Measurements from ENCODE around the gene FBXO24.

Gene FBXO24

DNA sequence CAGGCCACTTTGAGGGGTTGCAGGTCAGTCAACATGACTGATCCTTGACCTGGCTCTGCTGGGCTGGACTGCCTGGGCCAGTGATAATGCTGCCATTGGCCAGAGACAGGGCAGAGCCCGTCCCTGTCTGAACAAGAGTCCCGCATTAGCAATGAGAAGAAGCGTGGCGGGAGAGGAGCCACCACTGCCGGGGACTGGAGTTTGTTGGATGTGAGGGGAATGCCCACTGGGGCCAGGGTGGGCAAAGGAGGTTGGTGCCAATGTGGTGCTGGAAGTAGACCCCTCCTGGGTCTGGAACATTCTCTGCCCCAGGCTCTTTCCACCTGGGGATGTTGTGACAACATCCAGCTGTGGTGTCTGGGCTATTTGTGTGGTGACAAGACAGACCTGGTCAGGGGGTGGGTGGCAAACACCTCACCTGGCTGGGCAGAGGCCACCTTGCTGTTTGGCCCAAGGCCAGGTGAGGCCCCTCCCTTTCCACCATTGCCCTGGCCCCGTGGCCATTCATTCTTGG lies 20.1 kb upstream of the FBXO24 start:
- H3K4me3 ChIP-seq (ENCODE audit: control insufficient read depth, low read depth, low read length), result no peak overlapping the region
- TF ChIP-seq, protein P1, sequence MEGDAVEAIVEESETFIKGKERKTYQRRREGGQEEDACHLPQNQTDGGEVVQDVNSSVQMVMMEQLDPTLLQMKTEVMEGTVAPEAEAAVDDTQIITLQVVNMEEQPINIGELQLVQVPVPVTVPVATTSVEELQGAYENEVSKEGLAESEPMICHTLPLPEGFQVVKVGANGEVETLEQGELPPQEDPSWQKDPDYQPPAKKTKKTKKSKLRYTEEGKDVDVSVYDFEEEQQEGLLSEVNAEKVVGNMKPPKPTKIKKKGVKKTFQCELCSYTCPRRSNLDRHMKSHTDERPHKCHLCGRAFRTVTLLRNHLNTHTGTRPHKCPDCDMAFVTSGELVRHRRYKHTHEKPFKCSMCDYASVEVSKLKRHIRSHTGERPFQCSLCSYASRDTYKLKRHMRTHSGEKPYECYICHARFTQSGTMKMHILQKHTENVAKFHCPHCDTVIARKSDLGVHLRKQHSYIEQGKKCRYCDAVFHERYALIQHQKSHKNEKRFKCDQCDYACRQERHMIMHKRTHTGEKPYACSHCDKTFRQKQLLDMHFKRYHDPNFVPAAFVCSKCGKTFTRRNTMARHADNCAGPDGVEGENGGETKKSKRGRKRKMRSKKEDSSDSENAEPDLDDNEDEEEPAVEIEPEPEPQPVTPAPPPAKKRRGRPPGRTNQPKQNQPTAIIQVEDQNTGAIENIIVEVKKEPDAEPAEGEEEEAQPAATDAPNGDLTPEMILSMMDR (conservative IDR thresholded peaks at IDR 0.05; ENCODE audit: control insufficient read depth, insufficient read depth, low read depth, low read length), result no peak
- DNase-seq (ENCODE audit: low read depth), result no peak

DNA sequence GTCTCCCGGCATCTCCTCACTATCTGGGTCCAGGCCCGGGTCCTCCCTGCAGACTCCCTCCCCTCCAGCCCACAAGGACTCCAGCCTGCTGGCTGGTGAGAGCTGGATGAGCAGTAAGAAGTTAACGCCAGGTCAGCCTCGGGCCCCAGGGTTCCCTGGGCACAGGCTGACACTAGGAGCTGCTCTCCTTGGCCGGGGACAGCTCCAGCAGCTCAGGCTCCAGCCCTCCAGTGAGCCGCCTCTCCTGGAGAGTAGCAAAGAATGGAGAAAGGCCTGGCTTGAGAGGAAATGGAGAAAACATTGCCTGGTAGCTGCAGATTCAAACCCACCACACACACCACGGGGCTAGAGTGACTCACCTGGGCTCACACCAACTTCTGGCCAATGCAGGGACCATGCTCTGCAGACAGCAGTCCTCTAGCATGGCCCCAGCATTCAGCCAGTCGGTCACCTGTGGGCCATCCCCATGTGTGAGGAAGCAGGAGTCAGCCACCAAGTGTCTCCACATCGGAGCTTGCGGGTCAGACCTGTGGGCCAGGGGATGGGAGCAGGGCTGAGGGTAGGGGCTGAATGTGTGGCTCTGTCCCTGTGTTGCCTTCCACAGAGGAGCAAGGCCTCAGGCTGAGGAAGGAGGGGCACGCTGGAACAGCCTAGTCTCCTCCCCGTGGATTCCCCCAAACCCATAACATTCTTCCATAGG lies 18.9 kb upstream of the FBXO24 start:
- TF ChIP-seq, protein P1 (conservative IDR thresholded peaks at IDR 0.05; ENCODE audit: control insufficient read depth, insufficient read depth, low read depth, low read length), result no peak
- DNase-seq (ENCODE audit: low read depth), result peak; percentile 31
- H3K4me3 ChIP-seq (ENCODE audit: control insufficient read depth, low read depth, low read length), result no peak overlapping the region

DNA sequence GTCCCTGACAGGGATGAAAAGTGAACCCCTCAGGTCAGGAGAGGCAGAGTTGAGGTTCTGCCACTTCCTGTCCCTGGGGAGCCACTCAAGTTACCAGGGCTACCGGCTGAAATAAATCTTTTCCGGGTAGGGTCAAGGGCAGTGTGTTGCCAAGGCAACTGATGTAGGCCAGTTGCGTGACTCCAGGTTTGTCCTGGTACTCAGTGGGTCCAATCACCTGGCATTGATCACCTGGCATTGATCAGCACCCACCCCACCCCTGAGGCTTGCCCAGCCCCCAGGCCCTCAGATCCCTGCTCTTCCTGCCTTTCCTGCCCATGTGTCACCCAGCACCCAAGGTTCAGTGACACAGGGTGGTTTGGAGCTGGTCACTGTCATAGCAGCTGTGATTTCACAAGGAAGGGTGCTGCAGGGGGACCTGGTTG lies 18.4 kb upstream of the FBXO24 start:
- TF ChIP-seq, protein P1 (conservative IDR thresholded peaks at IDR 0.05; ENCODE audit: control insufficient read depth, insufficient read depth, low read depth, low read length), result no peak
- no peak overlapping the region for H3K4me3 ChIP-seq (ENCODE audit: control insufficient read depth, low read depth, low read length)
- DNase-seq (ENCODE audit: low read depth), result no peak

- DNase-seq (ENCODE audit: low read depth), result no peak
- TF ChIP-seq, protein P1 (conservative IDR thresholded peaks at IDR 0.05; ENCODE audit: control insufficient read depth, insufficient read depth, low read depth, low read length), result no peak
- H3K4me3 ChIP-seq (ENCODE audit: control insufficient read depth, low read depth, low read length), result no peak overlapping the region
These were observed 17.8 kb upstream of the FBXO24 start for GRCh38 chr7:100568176-100568895.

DNA sequence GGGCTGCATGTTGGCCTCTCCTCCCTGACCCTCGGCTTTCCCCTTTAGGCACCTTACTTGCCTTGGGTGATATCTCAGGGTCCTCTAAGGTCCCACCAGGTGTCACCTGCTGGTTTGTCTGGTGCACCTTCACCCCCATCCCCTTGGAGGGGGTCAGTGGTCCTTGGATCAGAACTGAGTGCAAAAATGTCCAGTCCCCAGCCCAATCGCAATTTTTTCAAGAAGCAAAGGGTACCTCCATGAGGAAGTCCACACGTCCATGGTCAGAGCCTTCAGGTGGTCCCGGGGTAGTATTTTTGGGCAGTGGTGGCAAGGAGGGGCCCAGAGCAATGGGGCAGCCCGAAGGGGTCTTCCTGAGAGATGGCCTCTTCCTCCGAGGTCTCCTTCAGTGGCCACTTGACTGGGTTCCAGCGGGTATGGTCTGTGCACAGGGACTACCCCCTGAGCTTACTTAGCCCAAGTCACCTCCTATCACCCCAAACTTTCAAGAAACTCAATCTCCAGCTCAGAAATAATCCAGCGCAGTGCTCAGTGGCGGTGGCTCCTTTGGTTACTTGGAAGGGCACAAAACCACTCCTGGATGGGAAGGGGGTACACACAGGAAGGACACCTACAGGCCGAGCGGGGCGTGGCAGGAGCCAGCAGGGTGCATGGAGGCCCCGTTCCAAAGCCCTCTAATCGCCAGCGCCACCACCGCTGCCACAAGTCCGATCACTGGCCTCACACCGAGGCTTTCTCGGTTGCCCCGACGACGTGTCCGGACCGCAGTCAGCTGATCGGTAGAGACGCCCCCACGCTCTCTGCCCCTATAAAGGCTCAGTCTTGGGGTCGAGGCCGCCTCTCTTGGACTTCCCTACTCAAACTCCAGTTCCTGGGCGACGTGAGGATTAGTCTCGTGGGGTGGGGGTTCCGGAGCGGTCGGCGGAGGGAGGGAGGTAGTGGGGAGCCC lies 17.0 kb upstream of the FBXO24 start:
- DNase-seq (ENCODE audit: low read depth), result peak; percentile 51
- TF ChIP-seq, protein P1 (conservative IDR thresholded peaks at IDR 0.05; ENCODE audit: control insufficient read depth, insufficient read depth, low read depth, low read length), result peak; percentile 40

More for the DNA sequence above, 17.0 kb upstream of the FBXO24 start:
- peak overlapping the region; percentile 10 for H3K4me3 ChIP-seq (ENCODE audit: control insufficient read depth, low read depth, low read length)
